MM.1S (cell line): ENCODE data around the gene HIPK2.

Source experiments
- EZH2 ChIP-seq: fragments of 300-600 bp; sonication (generic); optimal IDR thresholded peaks from 2 replicates; pipeline ENCODE3; 2017; ENCODE audit warnings: low read depth, mild to moderate bottlenecking, antibody characterized with exemption, low read length, mixed read lengths
- EZH2phosphoT487 ChIP-seq: fragments of 300-600 bp; sonication (generic); IDR thresholded peaks from 2 replicates; pipeline ENCODE4 v1.6.1; 2018; ENCODE audit warnings: antibody characterized with exemption, low read length
- TF ChIP-seq, protein P1 (sequence below): fragments of 300-600 bp; sonication (generic); IDR thresholded peaks from 2 replicates; pipeline ENCODE4 v1.5.1; 2016; ENCODE audit warnings: antibody characterized with exemption, low read length, mixed read lengths

DNA sequence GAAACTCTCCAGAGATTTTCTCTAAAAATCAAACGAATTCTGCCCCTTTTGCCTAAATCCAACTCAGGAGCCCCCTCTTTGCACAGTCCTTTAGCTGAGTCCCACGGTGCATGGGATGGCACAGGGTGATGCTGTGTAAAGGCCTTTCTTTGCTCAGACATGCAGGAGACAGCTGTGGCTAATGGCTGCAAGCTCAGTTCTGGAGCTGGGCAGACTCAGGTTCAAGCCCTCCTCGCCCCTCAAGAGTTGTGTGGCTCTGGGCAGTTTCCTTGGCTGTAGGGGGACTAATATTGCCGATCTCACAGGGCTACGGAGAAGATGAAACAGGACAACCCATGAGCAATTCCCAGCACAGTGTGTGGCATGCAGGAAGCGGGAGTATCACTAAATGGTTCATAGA is 211.7 kb downstream of the HIPK2 start:
- no peak for TF ChIP-seq EZH2phosphoT487
- TF ChIP-seq, protein P1, sequence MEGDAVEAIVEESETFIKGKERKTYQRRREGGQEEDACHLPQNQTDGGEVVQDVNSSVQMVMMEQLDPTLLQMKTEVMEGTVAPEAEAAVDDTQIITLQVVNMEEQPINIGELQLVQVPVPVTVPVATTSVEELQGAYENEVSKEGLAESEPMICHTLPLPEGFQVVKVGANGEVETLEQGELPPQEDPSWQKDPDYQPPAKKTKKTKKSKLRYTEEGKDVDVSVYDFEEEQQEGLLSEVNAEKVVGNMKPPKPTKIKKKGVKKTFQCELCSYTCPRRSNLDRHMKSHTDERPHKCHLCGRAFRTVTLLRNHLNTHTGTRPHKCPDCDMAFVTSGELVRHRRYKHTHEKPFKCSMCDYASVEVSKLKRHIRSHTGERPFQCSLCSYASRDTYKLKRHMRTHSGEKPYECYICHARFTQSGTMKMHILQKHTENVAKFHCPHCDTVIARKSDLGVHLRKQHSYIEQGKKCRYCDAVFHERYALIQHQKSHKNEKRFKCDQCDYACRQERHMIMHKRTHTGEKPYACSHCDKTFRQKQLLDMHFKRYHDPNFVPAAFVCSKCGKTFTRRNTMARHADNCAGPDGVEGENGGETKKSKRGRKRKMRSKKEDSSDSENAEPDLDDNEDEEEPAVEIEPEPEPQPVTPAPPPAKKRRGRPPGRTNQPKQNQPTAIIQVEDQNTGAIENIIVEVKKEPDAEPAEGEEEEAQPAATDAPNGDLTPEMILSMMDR = no peak
- TF ChIP-seq EZH2 = no peak
